Loucy (cell line): ENCODE data around the gene COL20A1.

Experiments
- H2AFZ ChIP-seq: fragments of 200-600 bp; sonication (generic); 2 replicates; pipeline ENCODE4 v1.6.0; 2016; ENCODE audit warnings: antibody characterized with exemption, mild to moderate bottlenecking, low read length, moderate library complexity
- H3F3A ChIP-seq: fragments of 200-600 bp; 2 replicates; pipeline ENCODE4 v1.6.0; 2016; ENCODE audit warnings: antibody characterized with exemption, low read depth, mild to moderate bottlenecking
- H3K27me3 ChIP-seq: fragments of 200-600 bp; sonication (generic); 2 replicates; pipeline ENCODE4 v1.6.1; 2014; ENCODE audit warnings: low read length, mild to moderate bottlenecking; ENCODE audit not compliant: insufficient read depth, poor library complexity, severe bottlenecking
- H3K36me3 ChIP-seq: fragments of 200-600 bp; sonication (generic); 2 replicates; pipeline ENCODE4 v1.6.1; 2016; ENCODE audit warnings: low read length; ENCODE audit not compliant: insufficient read depth
- H3K4me1 ChIP-seq: fragments of 200-600 bp; sonication (generic); 2 replicates; pipeline ENCODE4 v1.5.1; 2014; ENCODE audit warnings: low read length, mild to moderate bottlenecking; ENCODE audit not compliant: insufficient read depth, poor library complexity, severe bottlenecking
- H3K4me2 ChIP-seq: fragments of 200-600 bp; sonication (generic); 2 replicates; pipeline ENCODE4 v1.6.0; 2014; ENCODE audit warnings: antibody characterized with exemption, low read length, low read depth, mild to moderate bottlenecking; ENCODE audit not compliant: poor library complexity, severe bottlenecking
- H3K4me3 ChIP-seq: fragments of 200-600 bp; sonication (generic); 2 replicates; pipeline ENCODE4 v1.5.1; 2014; ENCODE audit warnings: low read length, mild to moderate bottlenecking, mixed read lengths; ENCODE audit not compliant: poor library complexity, severe bottlenecking
- H3K79me2 ChIP-seq: fragments of 200-600 bp; sonication (generic); 2 replicates; pipeline ENCODE4 v1.6.1; 2014; ENCODE audit warnings: low read length; ENCODE audit not compliant: insufficient read depth
- H3K9ac ChIP-seq: fragments of 200-600 bp; sonication (generic); 2 replicates; pipeline ENCODE4 v1.6.0; 2014; ENCODE audit warnings: mild to moderate bottlenecking, low read depth, low read length, moderate library complexity; ENCODE audit not compliant: poor library complexity, severe bottlenecking
- H3K9me2 ChIP-seq: fragments of 200-600 bp; sonication (generic); replicated peaks from 2 replicates; pipeline ENCODE4 v1.6.1; 2016; ENCODE audit warnings: low read depth, low read length, mixed read lengths
- H3K9me3 ChIP-seq: fragments of 200-600 bp; sonication (generic); 2 replicates; pipeline ENCODE4 v1.6.1; 2014; ENCODE audit warnings: mild to moderate bottlenecking, antibody characterized with exemption, low read length, low read depth; ENCODE audit not compliant: insufficient read depth
- H4K20me1 ChIP-seq: fragments of 200-600 bp; sonication (generic); 2 replicates; pipeline ENCODE4 v1.6.0; 2014; ENCODE audit warnings: antibody characterized with exemption, low read length, mild to moderate bottlenecking; ENCODE audit not compliant: insufficient read depth, poor library complexity, severe bottlenecking
- CTCF ChIP-seq: fragments of 200-600 bp; sonication (generic); conservative IDR thresholded peaks from 2 replicates; pipeline ENCODE4 v1.5.1; 2014; ENCODE audit warnings: mild to moderate bottlenecking, antibody characterized with exemption, low read length
- EZH2phosphoT487 ChIP-seq: fragments of 200-600 bp; IDR thresholded peaks from 2 replicates; pipeline ENCODE4 v1.6.1; 2018; ENCODE audit warnings: antibody characterized with exemption, mild to moderate bottlenecking, moderate library complexity, borderline replicate concordance

COL20A1 gene

GRCh38 chr20:63306673-63307537 is 13.9 kb downstream of the COL20A1 start:
- H3K9me2 ChIP-seq: no peaks in the 10 kb centered on the region
- no peaks in the 10 kb centered on the region for H4K20me1 ChIP-seq
- no peak for TF ChIP-seq EZH2phosphoT487
- TF ChIP-seq CTCF: no peak
- no peaks in the 10 kb centered on the region for H3F3A ChIP-seq
- no peak overlapping the region for H2AFZ ChIP-seq
- peaks cover 2% of the 10 kb centered on the region for H3K4me1 ChIP-seq
- no peak overlapping the region for H3K4me2 ChIP-seq
- no peaks in the 10 kb centered on the region for H3K79me2 ChIP-seq
- no peaks in the 10 kb centered on the region for H3K9me3 ChIP-seq
- no peak overlapping the region for H3K9ac ChIP-seq
- H3K36me3 ChIP-seq: no peaks in the 10 kb centered on the region
- no peaks in the 10 kb centered on the region for H3K27me3 ChIP-seq
- H3K4me3 ChIP-seq: no peak overlapping the region

GRCh38 chr20:63307538-63308217 is 14.7 kb downstream of the COL20A1 start:
- no peak for TF ChIP-seq CTCF
- TF ChIP-seq EZH2phosphoT487: no peak
- no peaks in the 10 kb centered on the region for H3F3A ChIP-seq
- peaks cover 7% of the 10 kb centered on the region for H3K4me1 ChIP-seq
- no peak overlapping the region for H3K4me3 ChIP-seq
- H3K9me3 ChIP-seq: no peaks in the 10 kb centered on the region
- no peaks in the 10 kb centered on the region for H3K27me3 ChIP-seq
- H3K36me3 ChIP-seq: no peaks in the 10 kb centered on the region
- no peak overlapping the region for H3K9ac ChIP-seq
- no peak overlapping the region for H3K4me2 ChIP-seq
- no peaks in the 10 kb centered on the region for H3K9me2 ChIP-seq
- no peaks in the 10 kb centered on the region for H3K79me2 ChIP-seq
- no peak overlapping the region for H2AFZ ChIP-seq
- H4K20me1 ChIP-seq: no peaks in the 10 kb centered on the region

GRCh38 chr20:63308218-63308911 is 15.4 kb downstream of the COL20A1 start:
- Histone ChIP-seq H3K4me2 (no peak overlapping the region), H3K36me3 (no peaks in the 10 kb centered on the region), H3K79me2 (no peaks in the 10 kb centered on the region), H3F3A (no peaks in the 10 kb centered on the region), H3K9me3 (no peaks in the 10 kb centered on the region), H3K4me1 (peaks cover 7% of the 10 kb centered on the region), H3K4me3 (no peak overlapping the region), H3K9ac (no peak overlapping the region), H3K27me3 (no peaks in the 10 kb centered on the region), H4K20me1 (no peaks in the 10 kb centered on the region), H3K9me2 (no peaks in the 10 kb centered on the region), H2AFZ (no peak overlapping the region)
- TF ChIP-seq CTCF (no peak), EZH2phosphoT487 (no peak)
